Activated CD4-positive, alpha-beta memory T cell treated with anti-CD3 and anti-CD28 coated beads for 36 hours (primary cell): Measurements from ENCODE around the gene SP3. TPM values are rescaled to one million over a fixed set of nuclear protein-coding genes. Genes with fewer than 3 reads are reported as not detected.

ENCODE experiments used
- CTCF ChIA-PET: fragments of 350-600 bp; sonication (Branson Sonifier 250); formaldehyde crosslinking; loops from one replicate; lab custom pipeline; 2021; ENCODE audit warnings: antibody characterized with exemption, inconsistent platforms; lab: Charles Lee
- POLR2A ChIA-PET: fragments of 350-600 bp; sonication (Branson Sonifier 250); formaldehyde crosslinking; loops from one replicate; lab custom pipeline; 2021; ENCODE audit warnings: antibody characterized with exemption; lab: Charles Lee
- DNase-seq: peaks from one replicate; pipeline ENCODE4 v3.0.0-alpha.2; 2020
- H3K27ac Mint-ChIP-seq: one replicate; pipeline ENCODE4 v1.8.0; 2021; ENCODE audit warnings: mixed read lengths
- H3K27me3 Mint-ChIP-seq: one replicate; pipeline ENCODE4 v1.8.0; 2021; ENCODE audit warnings: mixed read lengths
- H3K36me3 Mint-ChIP-seq: one replicate; pipeline ENCODE4 v1.8.0; 2021; ENCODE audit warnings: mixed read lengths
- H3K4me1 Mint-ChIP-seq: one replicate; pipeline ENCODE4 v1.8.0; 2021; ENCODE audit warnings: low read depth, mixed read lengths
- H3K4me3 Mint-ChIP-seq: one replicate; pipeline ENCODE4 v1.8.0; 2021; ENCODE audit warnings: mild to moderate bottlenecking, mixed read lengths
- H3K9me3 Mint-ChIP-seq: one replicate; pipeline ENCODE4 v1.8.0; 2021; ENCODE audit warnings: mixed read lengths
- intact Hi-C: fragments of 100-400 bp; cut with micrococcal nuclease; formaldehyde crosslinking; loops from one replicate; pipeline ENCODE4 v1.15.1; 2023
- total RNA-seq, 2 experiments: library from RNA; stranded (reverse); gene quantifications; one replicate each; pipeline ENCODE4 v1.2.3, GENCODE V29; 2021

Gene SP3
- total RNA-seq, 2 experiments from 2014 or later = 79.9 to 90.1 TPM

DNA sequence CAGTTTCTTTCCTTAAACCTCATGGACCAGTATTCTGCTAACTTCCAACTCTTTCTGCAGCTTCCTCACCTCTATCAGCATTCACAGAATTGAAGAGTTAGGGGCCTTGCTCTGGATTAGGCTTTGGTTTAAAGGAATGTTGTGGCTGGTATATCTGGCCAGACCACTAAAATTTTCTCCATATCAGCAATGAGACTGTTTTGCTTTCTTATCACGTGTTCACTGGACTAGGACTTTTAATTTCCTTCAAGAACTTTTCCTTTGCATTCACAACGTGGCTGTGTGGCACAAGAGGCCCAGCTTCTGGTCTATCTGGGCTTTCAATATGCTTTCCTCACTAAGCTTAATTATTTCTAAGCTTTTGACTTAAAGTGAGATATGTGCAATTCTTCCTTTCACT is 33.4 kb downstream of the SP3 start:
- intact Hi-C loops = no loop called here
- H3K9me3 Mint-ChIP-seq = peaks cover 2% of the 10 kb centered on the region
- ChIA-PET POLR2A (no interaction called here), CTCF (interaction anchor here (0.6 kb wide), 1 partner anchor 10 kb away, joined by 3 read pairs; no protein-coding TSS in a partner anchor)
- H3K36me3 Mint-ChIP-seq = peaks cover 26% of the 10 kb centered on the region
- H3K27ac Mint-ChIP-seq = no peak overlapping the region
- no peaks in the 10 kb centered on the region for H3K27me3 Mint-ChIP-seq
- H3K4me3 Mint-ChIP-seq = no peak overlapping the region
- H3K4me1 Mint-ChIP-seq = peaks cover 38% of the 10 kb centered on the region
- no peak for DNase-seq

DNA sequence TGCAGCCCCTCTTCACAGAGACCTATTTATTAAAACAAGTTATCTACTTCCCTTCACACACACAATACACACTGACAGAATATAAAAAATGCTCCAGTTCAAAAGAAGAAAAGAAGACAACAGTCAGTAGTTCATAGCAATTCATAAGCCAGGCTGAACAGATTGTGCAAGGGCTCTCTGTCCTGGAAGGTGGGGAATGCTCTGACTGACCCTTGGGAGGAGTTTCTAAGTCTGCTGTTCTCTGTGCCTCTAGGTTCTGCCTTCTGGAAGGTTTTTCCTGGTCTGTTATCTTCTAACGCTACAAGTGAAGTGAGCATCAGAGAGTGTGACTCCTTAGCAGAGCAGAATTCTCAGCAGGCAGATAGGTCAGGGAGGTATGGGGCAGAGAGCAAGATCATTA is 35.7 kb downstream of the SP3 start:
- ChIA-PET POLR2A (no interaction called here), CTCF (no interaction called here)
- peaks cover 2% of the 10 kb centered on the region for H3K9me3 Mint-ChIP-seq
- H3K36me3 Mint-ChIP-seq = peaks cover 26% of the 10 kb centered on the region
- intact Hi-C loops = no loop called here
- peaks cover 55% of the 10 kb centered on the region for H3K4me1 Mint-ChIP-seq
- H3K4me3 Mint-ChIP-seq = no peak overlapping the region
- H3K27me3 Mint-ChIP-seq = no peaks in the 10 kb centered on the region
- no peak overlapping the region for H3K27ac Mint-ChIP-seq
- DNase-seq = no peak

DNA sequence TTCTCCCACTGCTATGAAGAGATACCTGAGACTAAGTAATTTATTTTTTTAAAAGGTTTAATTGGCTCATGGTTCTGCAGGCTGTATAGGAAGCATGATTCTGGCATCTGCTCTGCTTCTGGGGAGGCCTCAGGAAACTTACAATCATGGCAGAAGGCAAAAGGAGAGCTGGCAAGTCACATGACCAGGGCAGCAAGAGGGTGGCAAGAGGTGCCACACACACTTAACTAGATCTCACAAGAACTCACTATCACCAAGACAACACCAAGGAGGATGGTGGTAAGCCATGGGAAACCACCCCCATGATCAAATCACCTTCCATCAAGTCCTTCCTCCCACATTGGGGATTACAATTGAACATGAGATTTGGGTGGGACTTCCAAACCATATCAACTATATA is 38.3 kb downstream of the SP3 start:
- no peak overlapping the region for H3K4me3 Mint-ChIP-seq
- peaks cover 66% of the 10 kb centered on the region for H3K4me1 Mint-ChIP-seq

DNA sequence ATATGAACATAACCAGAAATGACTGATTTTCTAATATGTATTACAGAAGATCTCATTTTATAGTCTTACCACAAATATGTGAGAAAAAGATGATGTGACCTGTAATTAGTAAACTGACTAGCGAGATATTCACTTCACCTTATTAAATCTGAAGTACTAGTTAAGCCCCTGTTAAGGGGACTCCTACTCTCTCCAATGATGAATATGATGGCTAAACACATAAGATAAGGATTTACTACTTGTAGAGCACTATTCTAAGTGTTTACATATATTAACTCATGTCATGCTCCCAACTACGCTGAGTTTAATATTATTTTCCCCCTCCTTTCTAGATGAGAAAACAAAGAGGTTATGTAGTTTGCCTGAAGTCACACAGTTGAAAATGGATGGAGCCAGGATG is 40.9 kb downstream of the SP3 start:
- Mint-ChIP-seq H3K36me3 (peaks cover 12% of the 10 kb centered on the region), H3K4me3 (no peak overlapping the region), H3K27ac (no peak overlapping the region), H3K9me3 (peaks cover 2% of the 10 kb centered on the region), H3K27me3 (no peaks in the 10 kb centered on the region), H3K4me1 (peaks cover 67% of the 10 kb centered on the region)
- intact Hi-C loops = loop anchor here (2.0 kb wide), 1 partner anchor 15 kb away; no protein-coding TSS in a partner anchor
- ChIA-PET POLR2A (no interaction called here), CTCF (no interaction called here)
- DNase-seq = no peak

More for the DNA sequence above, 38.3 kb downstream of the SP3 start:
- POLR2A ChIA-PET = no interaction called here
- Mint-ChIP-seq H3K27ac (no peak overlapping the region), H3K36me3 (peaks cover 24% of the 10 kb centered on the region), H3K27me3 (no peaks in the 10 kb centered on the region), H3K9me3 (peaks cover 2% of the 10 kb centered on the region)
- intact Hi-C loops = no loop called here
- DNase-seq = no peak
- CTCF ChIA-PET = no interaction called here

DNA sequence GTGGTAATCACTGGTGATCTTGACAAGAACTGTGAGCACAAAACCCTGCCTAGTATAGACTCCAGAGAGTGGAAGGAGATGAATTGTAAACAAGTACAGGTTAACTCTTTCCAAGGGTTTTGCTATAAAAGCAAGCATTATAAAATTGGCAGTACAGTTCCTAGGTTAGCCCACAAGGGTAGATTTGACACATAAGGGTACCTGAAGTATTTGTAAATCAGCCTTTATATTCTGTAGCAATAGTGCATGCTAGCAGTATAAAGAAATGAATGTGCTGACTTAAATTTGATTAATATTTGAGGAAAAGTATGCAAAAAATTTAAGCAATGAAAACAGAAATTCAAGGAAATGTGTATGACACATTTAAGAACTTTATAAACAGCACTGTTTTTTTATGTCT is 42.4 kb downstream of the SP3 start:
- peaks cover 69% of the 10 kb centered on the region for H3K4me1 Mint-ChIP-seq
- intact Hi-C loops = no loop called here
- no peak for DNase-seq
- H3K36me3 Mint-ChIP-seq = peaks cover 17% of the 10 kb centered on the region
- H3K4me3 Mint-ChIP-seq = no peak overlapping the region
- H3K9me3 Mint-ChIP-seq = peaks cover 2% of the 10 kb centered on the region
- no peaks in the 10 kb centered on the region for H3K27me3 Mint-ChIP-seq
- ChIA-PET POLR2A (no interaction called here), CTCF (no interaction called here)
- H3K27ac Mint-ChIP-seq = peak overlapping the region; percentile 30

DNA sequence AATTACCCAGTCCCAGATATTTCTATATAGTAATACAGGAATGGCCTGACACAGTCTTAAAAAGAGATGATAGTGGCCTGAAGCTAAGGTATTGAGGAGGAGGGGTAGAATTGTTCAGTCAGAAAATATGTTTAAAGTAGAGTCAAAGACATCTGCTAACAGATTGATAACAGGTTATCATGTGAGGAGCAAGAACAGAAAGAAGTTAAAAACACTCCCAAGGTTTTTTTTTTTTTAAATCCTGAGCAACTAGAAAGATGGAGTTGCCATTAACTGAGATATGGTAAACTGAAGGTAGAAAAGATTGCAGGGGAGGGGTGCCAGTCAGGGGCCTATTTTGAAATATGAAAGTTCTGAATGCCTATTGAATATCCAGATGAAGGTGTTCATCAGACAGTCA is 43.1 kb downstream of the SP3 start:
- ChIA-PET POLR2A (no interaction called here), CTCF (no interaction called here)
- no peak for DNase-seq
- Mint-ChIP-seq H3K36me3 (peaks cover 21% of the 10 kb centered on the region), H3K9me3 (peaks cover 2% of the 10 kb centered on the region), H3K27me3 (no peaks in the 10 kb centered on the region), H3K27ac (no peak overlapping the region), H3K4me3 (no peak overlapping the region), H3K4me1 (peaks cover 67% of the 10 kb centered on the region)
- intact Hi-C loops = no loop called here

DNA sequence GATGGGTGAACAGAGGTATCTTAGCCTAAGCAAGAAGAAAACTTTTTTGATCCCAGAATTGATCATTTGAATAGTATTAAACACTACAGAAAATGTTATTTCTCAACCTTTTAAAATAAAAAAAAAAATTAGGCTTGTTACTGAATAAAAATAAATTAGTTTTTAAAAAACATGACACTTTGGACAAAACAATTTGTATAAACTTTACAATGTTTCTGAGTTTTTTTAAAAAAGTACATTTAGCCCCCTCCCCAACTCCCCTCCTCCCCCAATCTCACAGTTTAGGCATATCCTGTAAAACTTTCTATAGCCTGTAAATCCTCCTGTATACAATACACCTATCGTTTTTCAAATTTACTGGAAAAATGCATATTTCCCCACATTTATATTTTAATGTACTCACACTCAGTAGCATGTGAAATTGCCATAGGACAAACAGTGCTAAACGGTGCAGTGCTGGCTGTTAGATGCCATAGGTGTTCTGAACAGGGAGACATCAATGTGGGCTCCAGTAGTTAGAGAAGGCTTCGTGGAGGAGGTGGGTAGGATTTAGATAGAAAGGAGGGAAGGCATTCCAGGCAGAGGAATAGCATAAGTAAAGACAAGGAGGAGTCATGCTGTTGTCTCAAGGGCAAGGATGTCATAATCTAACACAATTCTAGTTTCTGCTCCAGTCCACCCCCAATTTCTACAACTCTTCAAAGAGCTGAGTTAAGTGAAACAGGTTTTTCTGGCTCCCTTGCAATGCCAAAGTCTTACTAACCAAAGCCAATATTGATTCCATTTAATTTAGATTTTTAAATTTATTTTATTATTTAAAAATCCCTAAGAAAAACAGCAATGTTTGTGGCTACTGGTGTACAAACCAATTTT is 50.9 kb downstream of the SP3 start:
- CTCF ChIA-PET = interaction anchor here (0.6 kb wide), 2 partner anchors 11 to 45 kb away, joined by 3 to 4 read pairs; no protein-coding TSS in a partner anchor
- Mint-ChIP-seq H3K4me3 (no peak overlapping the region), H3K27me3 (no peaks in the 10 kb centered on the region), H3K9me3 (no peaks in the 10 kb centered on the region), H3K36me3 (peaks cover 37% of the 10 kb centered on the region), H3K27ac (no peak overlapping the region), H3K4me1 (peaks cover 18% of the 10 kb centered on the region)
- POLR2A ChIA-PET = no interaction called here
- intact Hi-C loops = no loop called here
- no peak for DNase-seq

DNA sequence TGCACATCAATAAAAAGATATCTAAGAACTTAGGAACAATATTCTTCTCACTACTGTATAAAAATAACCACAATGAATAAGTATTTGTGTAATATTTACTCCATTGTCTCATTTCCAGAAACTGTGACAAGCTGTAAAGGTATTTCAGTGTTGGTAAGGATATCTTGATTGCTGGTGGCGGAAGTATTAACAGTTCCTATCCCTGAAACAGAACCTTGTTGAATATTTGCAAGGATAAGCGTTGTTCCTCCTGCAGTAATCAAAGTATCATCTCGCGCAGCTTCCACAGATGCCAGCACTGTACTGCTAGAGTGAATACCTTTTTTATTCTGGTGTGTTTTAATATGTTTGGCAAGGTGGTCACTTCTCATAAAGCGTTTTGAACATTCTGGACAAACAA is 55.3 kb downstream of the SP3 start:
- Mint-ChIP-seq H3K36me3 (peaks cover 41% of the 10 kb centered on the region), H3K4me1 (peaks cover 4% of the 10 kb centered on the region), H3K27me3 (no peaks in the 10 kb centered on the region), H3K4me3 (no peak overlapping the region), H3K9me3 (no peaks in the 10 kb centered on the region), H3K27ac (no peak overlapping the region)
- ChIA-PET POLR2A (no interaction called here), CTCF (no interaction called here)
- DNase-seq = no peak
- intact Hi-C loops = no loop called here

DNA sequence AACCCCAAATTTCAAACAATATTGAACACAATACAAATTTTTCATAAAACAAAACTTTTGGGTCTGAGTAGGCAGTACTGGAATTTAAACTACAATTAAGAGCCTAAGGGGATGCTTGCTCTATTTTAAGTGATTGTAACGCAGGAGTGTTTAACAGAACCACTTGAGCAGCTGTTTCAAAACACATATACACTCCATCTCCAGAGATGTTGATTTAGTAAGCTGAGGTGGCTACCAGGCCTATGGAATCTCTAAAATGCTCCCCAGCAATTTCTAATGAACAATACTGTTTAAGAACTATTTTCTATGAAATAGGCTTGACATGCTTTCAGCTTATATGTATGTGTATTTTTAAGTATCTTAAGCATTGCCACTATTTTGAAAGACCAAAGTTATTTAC is 58.5 kb downstream of the SP3 start:
- intact Hi-C loops = no loop called here
- Mint-ChIP-seq H3K9me3 (no peaks in the 10 kb centered on the region), H3K4me1 (no peaks in the 10 kb centered on the region), H3K27me3 (no peaks in the 10 kb centered on the region), H3K27ac (no peak overlapping the region), H3K36me3 (peaks cover 40% of the 10 kb centered on the region), H3K4me3 (no peak overlapping the region)
- no peak for DNase-seq
- POLR2A ChIA-PET = no interaction called here
- CTCF ChIA-PET = no interaction called here

DNA sequence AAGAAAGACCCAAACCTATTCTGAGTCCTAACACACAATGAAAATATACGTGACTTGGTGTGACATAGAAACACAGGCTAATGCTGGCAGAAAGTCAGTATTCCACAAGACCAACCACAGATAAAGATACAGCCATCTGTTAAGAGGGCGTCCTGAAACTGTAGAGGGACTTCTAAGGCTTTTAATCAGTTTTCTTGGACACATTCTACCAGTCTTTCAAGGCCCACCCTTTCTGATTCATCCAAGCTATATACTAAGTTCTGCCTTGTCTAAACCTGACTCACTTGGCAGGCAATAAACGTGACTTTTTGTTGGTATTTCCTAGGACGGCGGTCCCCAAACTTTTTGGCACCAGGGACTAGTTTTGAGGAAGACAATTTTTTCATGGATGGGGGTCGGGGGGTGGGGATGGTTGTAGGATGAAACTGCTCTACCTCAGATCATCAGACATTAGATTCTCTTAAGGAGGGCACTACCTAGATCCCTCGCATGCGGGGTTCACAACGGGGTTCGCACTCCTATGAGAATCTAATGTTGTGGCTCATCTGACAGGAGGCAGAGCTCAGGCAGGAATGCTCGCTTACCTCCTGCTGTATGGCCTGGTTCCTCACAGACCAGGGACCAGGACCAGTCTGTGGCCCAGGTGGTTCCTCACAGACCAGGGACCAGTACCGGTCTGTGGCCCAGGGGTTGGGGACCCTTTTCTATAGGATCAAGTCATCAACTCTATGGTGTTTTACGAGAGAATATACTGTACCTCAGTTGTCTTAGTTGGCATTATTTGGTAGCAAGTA is 61.4 kb downstream of the SP3 start:
- Mint-ChIP-seq H3K27ac (no peak overlapping the region), H3K27me3 (no peaks in the 10 kb centered on the region), H3K36me3 (peaks cover 33% of the 10 kb centered on the region)

DNA sequence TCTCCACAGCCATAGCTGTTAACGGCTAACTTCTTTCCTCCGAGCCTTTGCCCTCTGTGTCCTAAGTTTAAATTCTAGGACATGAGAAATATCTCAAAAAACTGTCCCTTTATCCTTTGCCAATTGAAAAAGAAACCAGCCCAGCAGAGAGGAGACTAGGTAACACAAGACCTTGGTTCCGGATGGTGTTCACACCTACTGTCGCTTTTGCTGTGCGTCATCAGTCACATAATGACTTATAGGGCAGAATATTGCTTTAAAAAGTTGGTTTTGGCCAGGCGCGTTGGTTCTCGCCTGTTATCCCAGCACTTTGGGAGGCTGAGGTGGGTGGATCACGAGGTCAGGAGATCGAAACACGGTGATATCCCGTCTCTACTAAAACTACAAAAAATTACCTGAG is 66.2 kb downstream of the SP3 start:
- Mint-ChIP-seq H3K36me3 (peaks cover 1% of the 10 kb centered on the region), H3K9me3 (no peaks in the 10 kb centered on the region), H3K27me3 (no peaks in the 10 kb centered on the region), H3K4me3 (peak overlapping the region; percentile 12), H3K4me1 (peaks cover 23% of the 10 kb centered on the region), H3K27ac (peak overlapping the region; percentile 8)
- intact Hi-C loops = loop anchor here (2.0 to 10.0 kb wide), 5 partner anchors 43 to 446 kb away; partner anchors contain the start of gene OLA1
- ChIA-PET CTCF (interaction anchor here (0.6 kb wide), 1 partner anchor 137 kb away, joined by 5 read pairs; no protein-coding TSS in a partner anchor), POLR2A (interaction anchor here (1.0 kb wide), 1 partner anchor 29 kb away, joined by 3 read pairs; no protein-coding TSS in a partner anchor)
- DNase-seq = peak; percentile 51

More for the DNA sequence above, 61.4 kb downstream of the SP3 start:
- DNase-seq = no peak
- Mint-ChIP-seq H3K4me3 (no peak overlapping the region), H3K9me3 (no peaks in the 10 kb centered on the region), H3K4me1 (peaks cover 10% of the 10 kb centered on the region)
- ChIA-PET POLR2A (no interaction called here), CTCF (interaction anchor here (0.7 kb wide), 1 partner anchor 10 kb away, joined by 4 read pairs; no protein-coding TSS in a partner anchor)
- intact Hi-C loops = no loop called here

DNA sequence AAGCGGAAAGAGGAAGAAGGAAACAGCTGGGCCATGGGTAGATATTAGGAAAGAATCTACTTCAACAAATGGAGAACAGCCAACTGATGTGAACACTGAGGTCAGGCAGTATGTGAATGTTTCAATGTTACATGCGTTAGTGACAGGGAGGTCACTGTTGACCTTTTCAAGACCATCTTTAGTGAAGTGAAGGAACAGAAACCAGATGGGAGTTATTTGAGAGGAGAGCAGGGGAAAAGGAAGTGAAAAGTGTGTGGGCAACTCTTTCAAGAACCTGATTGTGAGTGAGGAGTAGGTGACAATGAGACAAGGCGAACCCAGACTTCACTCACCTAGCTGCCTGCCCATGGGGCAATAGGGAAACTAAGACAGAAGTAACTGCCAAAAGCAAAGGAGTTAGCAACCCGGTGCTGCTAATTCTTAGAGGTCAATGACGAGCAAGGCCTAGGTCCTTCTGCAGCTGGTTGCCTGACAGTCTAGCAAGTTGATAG is 67.0 kb downstream of the SP3 start:
- Mint-ChIP-seq H3K4me3 (no peak overlapping the region), H3K4me1 (peaks cover 23% of the 10 kb centered on the region), H3K27me3 (no peaks in the 10 kb centered on the region), H3K9me3 (no peaks in the 10 kb centered on the region), H3K36me3 (peaks cover 1% of the 10 kb centered on the region), H3K27ac (peak overlapping the region; percentile 10)
- intact Hi-C loops = loop anchor here (2.0 to 10.0 kb wide), 5 partner anchors 44 to 447 kb away; partner anchors contain the start of gene OLA1
- DNase-seq = no peak
- ChIA-PET POLR2A (interaction anchor here (1.0 kb wide), 1 partner anchor 30 kb away, joined by 3 read pairs; no protein-coding TSS in a partner anchor), CTCF (no interaction called here)
